ENCODE data around the gene BCAS4. TPM values are rescaled to one million over a fixed set of nuclear protein-coding genes. Genes with fewer than 3 reads are reported as not detected.

Gene BCAS4
- total and polyA plus RNA-seq, 4 donors, result 4.3 to 5.7 (median 5.0) TPM

GRCh38 chr20:50885068-50885467, 90.2 kb downstream of the BCAS4 start:
- DNase-seq, result no peak
- no peak for ATAC-seq (ENCODE audit: insufficient read depth, low FRiP score)
- peaks cover 0 to 5% (median 0%) of the 10 kb centered on the region in 5 donors for H3K4me1 ChIP-seq (ENCODE audit: control insufficient read depth in 5 of 5, insufficient read depth in 5 of 5, low read length in 5 of 5)

DNA sequence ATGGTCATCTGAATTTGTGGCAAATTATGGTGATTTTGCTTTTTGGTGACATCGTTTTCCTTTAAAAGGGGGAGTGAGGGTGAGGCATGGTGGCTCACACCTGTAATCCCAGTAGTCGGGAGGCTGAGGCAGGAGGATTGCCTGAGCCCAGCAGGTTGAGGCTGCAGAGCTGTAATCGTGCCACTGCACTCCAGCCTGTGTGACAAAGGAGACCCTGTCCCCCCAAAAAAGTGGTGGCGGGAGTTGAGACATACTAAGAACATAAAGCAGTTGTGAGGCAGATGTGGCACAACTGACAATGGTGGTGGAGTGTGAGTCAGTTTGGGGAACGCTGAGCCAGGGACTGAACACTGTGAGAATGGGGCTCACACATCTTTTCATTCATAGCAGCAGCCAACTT, 90.9 kb downstream of the BCAS4 start:
- DNase-seq (no peak), ATAC-seq (ENCODE audit: insufficient read depth, low FRiP score) (no peak)
- no peaks in the 10 kb centered on the region for H3K27me3 ChIP-seq (ENCODE audit: control insufficient read depth in 3 of 3, insufficient read depth in 3 of 3, low read length in 2 of 3)
- no peak overlapping the region for H3K27ac ChIP-seq (ENCODE audit: low read depth in 1 of 2, low read length in 1 of 2)
- H3K36me3 ChIP-seq (ENCODE audit: control insufficient read depth in 4 of 4, insufficient read depth in 4 of 4, low read length in 4 of 4), result peaks cover 0 to 10% (median 5%) of the 10 kb centered on the region in 4 donors
- H3K4me3 ChIP-seq, result no peak overlapping the region
- 89 to 98% methylated on average over 5 of the region's 5 CpGs for WGBS, 2 donors
- H3K9ac ChIP-seq (ENCODE audit: insufficient read depth in 1 of 2, low read length in 2 of 2), result no peak overlapping the region
- TF ChIP-seq, protein P1, sequence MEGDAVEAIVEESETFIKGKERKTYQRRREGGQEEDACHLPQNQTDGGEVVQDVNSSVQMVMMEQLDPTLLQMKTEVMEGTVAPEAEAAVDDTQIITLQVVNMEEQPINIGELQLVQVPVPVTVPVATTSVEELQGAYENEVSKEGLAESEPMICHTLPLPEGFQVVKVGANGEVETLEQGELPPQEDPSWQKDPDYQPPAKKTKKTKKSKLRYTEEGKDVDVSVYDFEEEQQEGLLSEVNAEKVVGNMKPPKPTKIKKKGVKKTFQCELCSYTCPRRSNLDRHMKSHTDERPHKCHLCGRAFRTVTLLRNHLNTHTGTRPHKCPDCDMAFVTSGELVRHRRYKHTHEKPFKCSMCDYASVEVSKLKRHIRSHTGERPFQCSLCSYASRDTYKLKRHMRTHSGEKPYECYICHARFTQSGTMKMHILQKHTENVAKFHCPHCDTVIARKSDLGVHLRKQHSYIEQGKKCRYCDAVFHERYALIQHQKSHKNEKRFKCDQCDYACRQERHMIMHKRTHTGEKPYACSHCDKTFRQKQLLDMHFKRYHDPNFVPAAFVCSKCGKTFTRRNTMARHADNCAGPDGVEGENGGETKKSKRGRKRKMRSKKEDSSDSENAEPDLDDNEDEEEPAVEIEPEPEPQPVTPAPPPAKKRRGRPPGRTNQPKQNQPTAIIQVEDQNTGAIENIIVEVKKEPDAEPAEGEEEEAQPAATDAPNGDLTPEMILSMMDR (IDR thresholded peaks at IDR 0.05; ENCODE audit: control extremely low read depth, extremely low read depth), result no peak
- H3K4me1 ChIP-seq (ENCODE audit: control insufficient read depth in 5 of 5, insufficient read depth in 5 of 5, low read length in 5 of 5), result peaks cover 0 to 5% (median 0%) of the 10 kb centered on the region in 5 donors
- H3K9me3 ChIP-seq (ENCODE audit: control insufficient read depth in 4 of 4, insufficient read depth in 3 of 4, low read length in 3 of 4), result peaks cover 0 to 6% (median 0%) of the 10 kb centered on the region in 4 donors

More at GRCh38 chr20:50885068-50885467, 90.2 kb downstream of the BCAS4 start:
- 85 to 93% methylated on average over 7 of the region's 7 CpGs for WGBS, 2 donors
- H3K4me3 ChIP-seq, result no peak overlapping the region
- no peak overlapping the region for H3K27ac ChIP-seq (ENCODE audit: low read depth in 1 of 2, low read length in 1 of 2)
- TF ChIP-seq, protein P1 (IDR thresholded peaks at IDR 0.05; ENCODE audit: control extremely low read depth, extremely low read depth), result no peak
- H3K9me3 ChIP-seq (ENCODE audit: control insufficient read depth in 4 of 4, insufficient read depth in 3 of 4, low read length in 3 of 4), result peaks cover 0 to 6% (median 0%) of the 10 kb centered on the region in 4 donors
- H3K9ac ChIP-seq (ENCODE audit: insufficient read depth in 1 of 2, low read length in 2 of 2), result no peak overlapping the region
- H3K36me3 ChIP-seq (ENCODE audit: control insufficient read depth in 4 of 4, insufficient read depth in 4 of 4, low read length in 4 of 4), result peaks cover 0 to 10% (median 2%) of the 10 kb centered on the region in 4 donors
- H3K27me3 ChIP-seq (ENCODE audit: control insufficient read depth in 3 of 3, insufficient read depth in 3 of 3, low read length in 2 of 3), result no peaks in the 10 kb centered on the region

- TF ChIP-seq, protein P1 (IDR thresholded peaks at IDR 0.05; ENCODE audit: control extremely low read depth, extremely low read depth), result no peak
- no peak for ATAC-seq (ENCODE audit: insufficient read depth, low FRiP score)
- 88 to 90% methylated on average over 12 of the region's 12 CpGs for WGBS, 2 donors
- Histone ChIP-seq H3K9me3 (ENCODE audit: control insufficient read depth in 4 of 4, insufficient read depth in 3 of 4, low read length in 3 of 4) (peaks cover 0 to 6% (median 0%) of the 10 kb centered on the region in 4 donors), H3K27ac (ENCODE audit: low read depth in 1 of 2, low read length in 1 of 2) (no peak overlapping the region), H3K27me3 (ENCODE audit: control insufficient read depth in 3 of 3, insufficient read depth in 3 of 3, low read length in 2 of 3) (no peaks in the 10 kb centered on the region), H3K9ac (ENCODE audit: insufficient read depth in 1 of 2, low read length in 2 of 2) (no peak overlapping the region), H3K4me3 (no peak overlapping the region), H3K4me1 (ENCODE audit: control insufficient read depth in 5 of 5, insufficient read depth in 5 of 5, low read length in 5 of 5) (peaks cover 0 to 5% (median 0%) of the 10 kb centered on the region in 5 donors), H3K36me3 (ENCODE audit: control insufficient read depth in 4 of 4, insufficient read depth in 4 of 4, low read length in 4 of 4) (peaks cover 0 to 14% (median 8%) of the 10 kb centered on the region in 4 donors)
- DNase-seq, result no peak
These were observed 91.4 kb downstream of the BCAS4 start for GRCh38 chr20:50886184-50886790.
